ENCODE measurements around the gene CSF3.

Gene CSF3

GRCh38 chr17:39972271-39972670, 43.0 kb upstream of the CSF3 start:
- no peak overlapping the region for H3K4me3 ChIP-seq (ENCODE audit: low read depth, low read length)
- no peak for DNase-seq (ENCODE audit: low read depth)
- no peak for TF ChIP-seq CTCF (IDR thresholded peaks at IDR 0.05; ENCODE audit: insufficient read depth, low read depth, low read length, missing control alignments)

GRCh38 chr17:39973496-39973895, 41.7 kb upstream of the CSF3 start:
- TF ChIP-seq CTCF (IDR thresholded peaks at IDR 0.05; ENCODE audit: insufficient read depth, low read depth, low read length, missing control alignments) = no peak
- no peak overlapping the region for H3K4me3 ChIP-seq (ENCODE audit: low read depth, low read length)
- no peak for DNase-seq (ENCODE audit: low read depth)

- no peak overlapping the region for H3K4me3 ChIP-seq (ENCODE audit: low read depth, low read length)
- no peak for DNase-seq (ENCODE audit: low read depth)
- no peak for TF ChIP-seq CTCF (IDR thresholded peaks at IDR 0.05; ENCODE audit: insufficient read depth, low read depth, low read length, missing control alignments)
Observed at GRCh38 chr17:39974433-39974832, 40.8 kb upstream of the CSF3 start.

- no peak for DNase-seq (ENCODE audit: low read depth)
- no peak overlapping the region for H3K4me3 ChIP-seq (ENCODE audit: low read depth, low read length)
- no peak for TF ChIP-seq CTCF (IDR thresholded peaks at IDR 0.05; ENCODE audit: insufficient read depth, low read depth, low read length, missing control alignments)
Observed at GRCh38 chr17:39975801-39976200, 39.4 kb upstream of the CSF3 start.

- no peak for TF ChIP-seq CTCF (IDR thresholded peaks at IDR 0.05; ENCODE audit: insufficient read depth, low read depth, low read length, missing control alignments)
- DNase-seq (ENCODE audit: low read depth) = no peak
- no peak overlapping the region; the same call in 1 of the 2 replicates for H3K4me3 ChIP-seq (ENCODE audit: low read depth, low read length)
Observed at GRCh38 chr17:39979016-39979670, 36.1 kb upstream of the CSF3 start.

GRCh38 chr17:39979893-39980350, 35.3 kb upstream of the CSF3 start:
- H3K4me3 ChIP-seq (ENCODE audit: low read depth, low read length) = peak overlapping the region; percentile 48
- peak; percentile 38 for DNase-seq (ENCODE audit: low read depth)
- TF ChIP-seq CTCF (IDR thresholded peaks at IDR 0.05; ENCODE audit: insufficient read depth, low read depth, low read length, missing control alignments) = peak; percentile 17
